Panc1 (cell line): Measurements from ENCODE around the gene SHISA7.

Source experiments
- CTCF ChIP-seq: fragments of 450-650 bp; IDR thresholded peaks from 2 replicates; pipeline ENCODE4 v1.5.1; 2017; ENCODE audit warnings: mild to moderate bottlenecking
- POLR2AphosphoS5 ChIP-seq: IDR thresholded peaks from 2 replicates; pipeline ENCODE4 v1.6.1; 2012; ENCODE audit warnings: mild to moderate bottlenecking, low read depth, low read length, moderate library complexity
- REST ChIP-seq, 2 experiments: IDR thresholded peaks; 2 replicates each; pipeline ENCODE4 v1.6.1; 2011 to 2012; ENCODE audit warnings: low read depth in 2 of 2, control low read depth in 1 of 2, low read length in 1 of 2, mild to moderate bottlenecking in 1 of 2, moderate library complexity in 1 of 2; ENCODE audit not compliant: insufficient read depth in 1 of 2
- TCF7L2 ChIP-seq: IDR thresholded peaks from 2 replicates; pipeline ENCODE4 v1.6.1; 2011; ENCODE audit warnings: mild to moderate bottlenecking, low read depth, low read length, inconsistent platforms

GRCh38 chr19:55476100-55476775 is 33.1 kb upstream of the SHISA7 start, which contains the start of gene ZNF628:
- no peak for TF ChIP-seq CTCF
- no peak for TF ChIP-seq REST (IDR thresholded peaks at IDR 0.05; ENCODE audit: insufficient read depth in 1 of 2, low read depth in 2 of 2, low read length in 1 of 2)
- no peak; the same call in 1 of the 2 replicates for TF ChIP-seq POLR2AphosphoS5
- TF ChIP-seq TCF7L2, result no peak
